ENCODE results near the gene TCEANC2.
A peak's percentile ranks its signal among the peaks of the same experiment; 100 is the strongest.

Gene TCEANC2

DNA sequence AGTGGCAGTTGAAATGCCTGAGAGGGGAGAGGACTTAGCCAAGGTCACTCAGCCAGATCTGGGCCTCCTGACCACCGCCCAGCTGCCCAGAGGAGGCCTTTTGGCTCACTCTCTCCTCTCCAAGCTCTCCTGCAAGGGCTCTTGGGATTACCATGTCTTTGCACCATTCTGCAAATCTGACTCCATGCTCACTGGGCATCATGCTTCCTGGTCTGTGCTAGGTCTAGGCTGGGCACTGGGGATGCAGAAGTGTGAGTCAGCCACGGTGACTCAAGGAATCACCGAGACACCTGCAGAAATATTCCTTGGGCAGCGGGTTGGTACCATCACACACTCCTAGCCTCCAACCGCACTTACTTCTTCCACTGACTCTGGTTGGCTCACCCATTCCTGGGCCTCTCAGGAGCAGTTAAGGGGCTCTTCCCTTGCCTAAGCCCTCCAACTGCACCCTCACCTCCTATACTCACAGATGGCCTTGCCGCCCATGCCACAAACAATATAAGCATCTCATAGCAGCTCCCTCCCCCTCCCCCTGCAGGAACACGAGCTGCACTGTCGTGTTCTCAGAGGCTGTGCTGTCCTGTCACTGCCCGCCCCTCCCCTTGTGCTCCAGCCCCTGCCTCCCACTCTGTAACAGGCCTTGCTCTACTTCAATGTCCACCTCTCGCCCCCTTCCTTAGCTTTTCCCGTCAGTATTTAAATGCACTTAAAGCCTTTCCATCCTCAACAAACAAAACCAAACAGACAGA lies 64.6 kb downstream of the TCEANC2 start:
- no peak for DNase-seq

GRCh38 chr1:54118704-54119103 lies 65.3 kb downstream of the TCEANC2 start:
- no peak for DNase-seq

- no peak for DNase-seq
Measured at GRCh38 chr1:54120018-54120697, 66.8 kb downstream of the TCEANC2 start.

DNA sequence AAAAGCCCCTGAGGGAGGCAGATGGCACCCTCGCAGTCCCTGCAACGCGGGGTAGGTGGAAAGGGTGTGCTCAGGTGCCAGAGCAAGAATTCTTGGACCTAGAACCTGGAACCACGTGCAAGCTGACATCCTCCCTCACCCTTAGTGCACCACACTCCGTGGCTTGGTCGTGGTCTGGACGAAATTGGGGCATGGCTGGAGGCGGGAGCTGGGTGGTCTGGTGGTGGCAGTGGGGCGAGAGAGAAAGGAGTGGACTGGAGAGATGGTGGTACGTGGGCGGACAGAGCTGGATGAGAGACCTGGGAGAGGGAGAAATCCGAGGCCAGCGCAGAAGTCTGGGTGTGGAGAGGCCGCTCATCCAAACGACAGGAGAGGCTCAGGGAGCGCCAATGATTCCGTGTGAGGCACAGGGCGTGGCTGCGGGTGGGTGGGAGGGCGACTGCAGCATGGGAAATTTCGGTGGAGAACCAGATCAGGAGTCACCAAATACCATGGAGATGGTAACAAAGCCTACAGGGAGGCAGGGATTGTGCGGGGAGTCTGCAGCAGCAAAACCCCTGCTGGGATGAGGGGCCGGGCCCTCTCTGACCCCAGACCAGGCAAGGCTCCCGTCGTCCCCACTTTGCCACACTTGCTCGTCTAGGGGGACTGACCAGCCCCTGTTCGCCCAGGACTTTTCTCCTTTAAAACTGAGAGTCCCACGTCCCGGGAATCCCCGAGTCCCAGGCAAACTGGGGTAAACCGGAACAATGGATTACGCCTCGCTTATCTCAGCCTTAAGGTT lies 67.5 kb downstream of the TCEANC2 start:
- DNase-seq = no peak

DNA sequence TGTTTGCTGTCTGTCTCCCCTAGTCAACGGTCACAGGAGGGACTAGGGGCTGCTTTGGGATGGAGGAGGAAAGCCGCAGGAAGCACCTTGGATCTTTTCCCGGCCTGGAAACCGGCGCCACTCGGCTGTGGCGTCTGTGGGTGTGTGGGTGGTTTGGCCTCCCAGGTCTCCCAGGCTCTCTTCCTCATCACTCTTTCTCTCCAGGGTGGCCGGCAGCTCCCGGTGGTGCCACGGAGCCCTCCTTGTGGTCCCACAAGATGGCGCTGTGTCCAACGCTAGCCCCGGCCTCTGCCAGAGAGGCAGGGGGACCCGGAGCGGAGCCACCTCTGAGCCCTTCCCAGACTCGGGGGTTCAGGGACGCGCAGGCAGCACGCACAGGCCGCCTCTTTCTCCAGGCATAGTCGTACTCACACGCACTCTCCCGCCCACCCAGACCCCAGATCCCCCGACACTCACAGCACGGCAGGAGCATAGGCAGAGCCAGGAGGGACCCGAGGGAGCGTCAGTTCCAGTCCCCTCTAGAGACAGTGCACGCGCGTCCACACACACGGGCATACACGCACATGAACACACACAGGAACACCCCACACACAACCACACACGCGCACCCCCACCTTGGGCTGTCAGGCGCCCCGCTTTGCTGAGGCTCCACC lies 68.2 kb downstream of the TCEANC2 start:
- DNase-seq = peak; percentile 61

DNA sequence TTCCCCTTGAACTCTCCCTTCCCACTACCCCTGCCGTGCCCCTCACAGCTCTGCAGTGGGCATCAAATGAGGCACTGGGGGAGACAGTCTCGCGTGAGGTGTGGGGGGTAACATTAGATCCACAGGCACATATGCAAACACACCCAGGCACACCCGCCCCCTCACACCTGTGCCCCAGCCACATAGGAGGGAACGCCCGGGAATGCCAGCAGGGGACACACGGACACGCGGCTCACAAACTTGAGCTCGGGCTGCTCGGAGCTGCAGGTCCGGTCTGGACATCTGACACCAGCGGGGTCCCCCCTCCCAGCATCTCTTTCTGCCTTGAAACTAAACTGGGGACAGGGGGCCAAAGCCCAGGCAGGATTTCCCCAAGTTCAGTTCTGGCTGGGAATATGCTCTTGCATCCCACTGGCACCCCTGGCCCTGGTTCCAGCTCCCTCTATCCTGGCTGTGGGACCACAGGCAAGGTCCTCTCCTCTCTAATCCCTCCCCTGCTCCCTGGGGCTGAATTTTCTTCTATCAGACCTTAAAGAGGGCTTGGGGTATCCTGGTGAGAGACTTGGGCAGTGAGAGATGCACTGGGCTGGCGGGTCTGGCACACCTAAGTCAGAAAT lies 68.8 kb downstream of the TCEANC2 start:
- DNase-seq = no peak

GRCh38 chr1:54122992-54123391 lies 69.6 kb downstream of the TCEANC2 start:
- DNase-seq = no peak

DNA sequence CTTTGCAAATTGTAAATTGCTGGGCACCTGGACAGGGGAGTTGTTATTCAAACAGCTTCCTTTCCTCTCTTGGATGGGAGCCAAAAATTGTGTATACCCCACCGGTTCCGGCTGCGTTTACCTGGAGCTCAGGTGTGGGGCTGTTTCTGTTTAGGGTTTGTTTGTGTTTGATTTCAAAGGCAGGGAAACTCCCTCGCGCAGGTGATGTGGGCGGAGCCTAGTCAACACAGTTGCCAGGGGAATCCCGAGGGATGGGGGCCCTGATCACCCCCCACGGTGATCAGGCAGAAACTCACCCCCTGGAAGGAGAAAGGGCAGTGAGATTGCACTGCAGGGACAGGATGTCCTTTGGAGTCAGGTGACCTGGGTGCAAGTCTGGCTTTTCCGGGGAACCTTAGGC lies 71.1 kb downstream of the TCEANC2 start:
- no peak for DNase-seq

DNA sequence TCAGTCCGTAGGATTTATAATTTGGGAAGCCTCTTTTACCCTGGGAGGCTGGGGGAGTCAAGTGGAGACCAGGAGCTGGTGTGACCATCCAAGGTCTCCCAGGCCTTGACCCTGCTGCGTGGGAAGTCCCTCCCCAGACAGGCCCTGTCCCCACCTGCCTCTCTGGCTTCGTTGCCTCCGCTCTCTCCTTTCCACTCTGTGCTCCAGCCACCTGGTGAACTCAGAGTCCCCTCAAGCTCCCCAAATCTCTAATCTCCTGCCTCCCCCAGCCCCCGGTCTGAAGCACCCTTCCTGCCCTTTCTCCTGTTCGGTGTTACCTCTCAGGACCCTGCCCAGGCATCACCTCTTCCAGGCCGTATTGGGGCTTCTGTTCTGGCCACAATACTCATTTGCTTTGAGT lies 71.5 kb downstream of the TCEANC2 start:
- no peak for DNase-seq

DNA sequence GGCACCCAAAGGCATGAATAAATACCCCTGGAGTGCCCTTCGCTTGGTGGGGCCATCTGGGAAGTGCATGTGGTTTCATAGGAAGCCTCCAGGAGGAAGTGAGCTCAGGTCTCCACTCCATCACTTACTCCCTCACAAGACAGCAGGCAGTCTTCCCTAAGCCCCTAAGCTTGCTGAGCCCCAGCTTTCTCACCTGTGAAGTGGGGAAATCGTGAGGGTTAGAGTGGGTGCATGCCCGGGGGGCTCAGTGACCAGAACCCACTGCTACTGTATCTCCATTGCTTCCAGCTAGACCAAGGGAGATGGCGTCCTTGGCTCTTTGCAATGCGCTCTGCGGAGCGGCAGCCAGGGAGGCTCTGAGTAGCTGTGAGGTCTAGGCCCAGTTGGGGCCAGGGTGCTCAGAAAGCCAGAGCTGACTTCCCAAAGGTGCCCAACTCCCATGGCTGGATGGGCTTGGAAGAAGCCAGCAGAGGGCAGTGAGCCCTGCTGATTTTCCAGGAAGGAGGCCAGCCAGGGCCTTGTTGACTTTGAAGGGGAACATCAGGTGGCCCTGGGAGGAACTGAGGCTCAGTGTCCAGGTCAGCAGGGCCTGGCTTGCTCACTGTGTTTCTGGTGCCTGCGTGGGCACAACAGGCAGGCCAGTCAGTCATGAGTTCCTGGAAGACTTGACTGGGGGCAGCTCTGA lies 72.1 kb downstream of the TCEANC2 start:
- DNase-seq = no peak

DNA sequence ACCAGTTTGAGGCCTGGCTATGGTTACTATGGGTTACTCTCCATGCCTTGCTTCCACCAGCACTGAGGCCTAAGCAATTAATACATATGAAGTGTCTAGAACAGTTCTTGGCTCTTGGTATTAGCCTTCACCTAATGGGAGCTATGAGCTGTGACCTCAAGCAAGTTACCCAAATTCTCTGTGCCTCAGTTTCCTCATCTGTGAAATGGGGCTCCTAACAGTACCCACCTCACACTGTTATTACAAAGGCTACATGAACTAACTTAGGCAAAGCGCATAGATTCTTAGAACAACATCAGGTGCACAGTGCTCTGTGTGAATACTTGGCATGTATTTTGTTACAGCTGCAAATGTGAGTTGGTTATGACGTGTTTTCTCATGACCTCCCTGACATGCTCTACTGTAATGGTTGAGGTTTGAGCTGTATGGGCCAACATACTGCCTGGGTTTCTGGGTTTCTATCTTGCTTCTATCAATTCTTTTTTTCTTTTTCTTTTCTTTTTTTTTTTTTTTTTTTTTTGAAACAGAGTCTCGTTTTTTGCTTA lies 72.9 kb downstream of the TCEANC2 start:
- DNase-seq = no peak

- no peak for DNase-seq
Measured at GRCh38 chr1:54127594-54128300, 74.3 kb downstream of the TCEANC2 start.

DNA sequence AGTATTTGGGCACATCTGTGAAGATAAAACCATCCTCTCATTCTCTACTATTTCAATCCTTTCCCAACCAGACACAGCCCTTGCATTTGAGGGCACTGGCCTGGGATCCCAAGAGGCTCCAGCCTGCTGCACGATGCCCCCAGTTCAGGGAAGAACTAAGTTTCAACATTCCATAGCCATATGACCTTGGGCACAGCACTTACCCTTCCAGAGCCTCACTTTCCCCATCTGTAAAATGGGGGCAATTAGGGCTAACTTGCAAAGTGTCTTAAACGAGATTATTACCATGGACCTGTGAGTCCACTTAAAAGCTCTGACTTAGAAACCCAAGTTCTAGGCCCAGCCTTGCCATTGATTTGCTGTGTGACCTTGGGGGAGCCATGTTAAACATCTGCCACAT lies 76.5 kb downstream of the TCEANC2 start:
- DNase-seq = no peak

DNA sequence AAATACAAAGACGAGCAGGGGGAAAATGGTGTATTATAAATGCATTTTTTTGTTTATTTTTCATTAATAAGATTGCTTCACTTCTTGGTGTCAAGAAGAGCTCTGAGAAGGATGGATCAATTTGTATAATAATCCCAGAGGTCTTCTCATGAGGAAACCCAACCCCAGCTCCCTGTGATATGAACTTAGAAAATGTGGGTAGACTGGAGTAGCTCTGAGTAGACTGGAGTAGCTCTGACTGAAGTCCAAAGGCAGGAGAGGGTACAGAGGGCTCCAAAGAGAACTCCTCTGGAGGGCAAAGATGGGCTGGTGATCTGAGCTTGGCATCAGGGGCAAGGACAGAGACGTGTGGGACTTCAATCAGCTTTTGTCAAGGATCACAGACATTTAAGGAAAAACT lies 78.0 kb downstream of the TCEANC2 start:
- no peak for DNase-seq

- no peak for DNase-seq
Measured at GRCh38 chr1:54132495-54132894, 79.1 kb downstream of the TCEANC2 start.

DNA sequence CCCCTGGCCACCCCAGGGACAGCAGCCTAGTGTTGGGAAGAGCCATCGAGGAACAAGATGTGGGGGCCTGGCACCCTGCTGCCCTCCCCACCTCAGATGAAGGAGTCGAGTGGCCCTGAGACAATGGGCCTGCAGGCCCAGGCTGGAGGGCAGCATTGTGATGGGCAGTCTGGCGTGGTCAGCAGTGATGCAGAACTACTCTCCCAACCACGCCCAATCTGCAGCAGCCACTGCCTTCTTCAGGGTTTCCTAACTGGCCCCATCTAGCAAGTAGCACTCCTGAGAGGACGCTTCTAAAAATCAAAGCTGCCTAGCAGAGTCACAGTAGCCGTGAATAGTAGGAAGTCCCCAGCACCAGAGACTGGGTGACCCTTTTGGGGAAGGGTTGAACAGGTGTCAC lies 80.9 kb downstream of the TCEANC2 start:
- no peak for DNase-seq

- DNase-seq = no peak
Measured at GRCh38 chr1:54135436-54136120, 82.2 kb downstream of the TCEANC2 start.

GRCh38 chr1:54136269-54136896 lies 83.0 kb downstream of the TCEANC2 start:
- no peak for DNase-seq

GRCh38 chr1:54136963-54137533 lies 83.6 kb downstream of the TCEANC2 start:
- no peak for DNase-seq

- no peak for DNase-seq
Measured at GRCh38 chr1:54137534-54138061, 84.2 kb downstream of the TCEANC2 start.
